K562 (cell line): ENCODE data around the gene VIM. TPM values are rescaled to one million over a fixed set of nuclear protein-coding genes. Genes with fewer than 3 reads are reported as not detected.

Source experiments
- ATAC-seq: fragments of 200-7000 bp; cut with Tn5 transposase; 3 replicates; pipeline ENCODE4 v1.9.1; 2020; ENCODE audit warnings: moderate library complexity
- BruUV-seq: library from RNA; stranded (reverse); fragments of 400-500 nt; replicated peaks from 2 replicates; lab custom pipeline; 2021; lab: Mats Ljungman, UMichigan
- CTCF ChIA-PET: fragments of 300-600 bp; formaldehyde crosslinking; extraction: SDS; loops from one replicate; lab custom pipeline; 2021; ENCODE audit warnings: low intra/inter-chr PET ratio; lab: Yijun Ruan, JAX
- POLR2A ChIA-PET: fragments of 300-600, 350-650 bp; sonication (Branson Sonifier 250); formaldehyde crosslinking; extraction: SDS; loops from one replicate; lab custom pipeline; 2021; ENCODE audit warnings: antibody characterized with exemption, inconsistent platforms; lab: Yijun Ruan, JAX
- DNase-seq, 4 experiments: peaks; one replicate each; pipeline versions ENCODE4 v3.0.0 to v3.0.0-alpha.2; 2011 to 2018; ENCODE audit warnings: low spot score in 3 of 4, mixed read lengths in 3 of 4; ENCODE audit errors: extremely low read depth in 1 of 4
- FAIRE-seq: peaks from 2 replicates; lab custom pipeline; 2011; peaks lifted over from hg19 to GRCh38; lab: Jason Lieb, UNC
- H2AFZ ChIP-seq: 2 replicates; pipeline ENCODE4 v1.6.0; 2011; ENCODE audit warnings: low read depth, low read length, control low read depth, inconsistent platforms
- H3K27ac ChIP-seq: fragments of 200-600 bp; 3 replicates; pipeline ENCODE4 v1.8.0; 2011; ENCODE audit warnings: low read depth, mild to moderate bottlenecking, control low read depth, inconsistent platforms, low read length, moderate library complexity, mixed read lengths; ENCODE audit errors: extremely low read depth
- H3K27me3 ChIP-seq, 2 experiments: fragments of 300-600 bp in 1 of 2; 2 replicates in 1 of 2; 3 replicates in 1 of 2; pipeline versions ENCODE4 v1.6.0 to v1.8.0; 2011; ENCODE audit warnings: inconsistent platforms in 2 of 2, low read length in 2 of 2, mild to moderate bottlenecking in 1 of 2, mixed read lengths in 1 of 2, moderate library complexity in 1 of 2; ENCODE audit not compliant: control insufficient read depth in 2 of 2, insufficient read depth in 2 of 2
- H3K36me3 ChIP-seq: fragments of 300-600 bp; 3 replicates; pipeline ENCODE4 v1.8.0; 2011; ENCODE audit warnings: mild to moderate bottlenecking, low read length, inconsistent platforms; ENCODE audit not compliant: control insufficient read depth, insufficient read depth
- H3K4me1 ChIP-seq, 2 experiments: fragments of 200-600 bp in 1 of 2; replicated peaks in 1 of 2; 2 replicates in 1 of 2; 3 replicates in 1 of 2; pipeline versions ENCODE4 v1.5.1 to v1.8.0; 2011; ENCODE audit warnings: inconsistent platforms in 2 of 2, low read length in 2 of 2, mild to moderate bottlenecking in 1 of 2, mixed read lengths in 1 of 2, moderate library complexity in 1 of 2; ENCODE audit not compliant: control insufficient read depth in 2 of 2, insufficient read depth in 2 of 2
- H3K4me2 ChIP-seq: 2 replicates; pipeline ENCODE4 v1.6.1; 2011; ENCODE audit warnings: low read length, control low read depth, inconsistent platforms, mixed read lengths; ENCODE audit not compliant: insufficient read depth
- H3K4me3 ChIP-seq: fragments of 200-600 bp; sonication (generic), shearing (Covaris generic); 2 replicates; pipeline ENCODE4 v1.5.1; 2016; ENCODE audit warnings: control low read depth, inconsistent platforms
- H3K79me2 ChIP-seq: fragments of 200-600 bp; 3 replicates; pipeline ENCODE4 v1.8.0; 2011; ENCODE audit warnings: low read length, inconsistent platforms; ENCODE audit not compliant: control insufficient read depth, insufficient read depth
- H3K9ac ChIP-seq, 2 experiments: 2 replicates each; pipeline versions ENCODE4 v1.6.0 to v1.6.1; 2011; ENCODE audit warnings: low read depth in 2 of 2, low read length in 2 of 2, control low read depth in 1 of 2, inconsistent platforms in 1 of 2, mild to moderate bottlenecking in 1 of 2, mixed read lengths in 1 of 2; ENCODE audit not compliant: insufficient read depth in 1 of 2
- H3K9me1 ChIP-seq: one replicate; pipeline ENCODE4 v1.6.0; 2011; ENCODE audit warnings: inconsistent platforms, mild to moderate bottlenecking, low read length, moderate library complexity; ENCODE audit not compliant: control insufficient read depth, insufficient read depth
- H3K9me3 ChIP-seq: replicated peaks from 2 replicates; pipeline ENCODE4 v1.5.1; 2011; ENCODE audit warnings: low read depth, low read length, inconsistent platforms; ENCODE audit not compliant: control insufficient read depth, insufficient read depth
- H4K20me1 ChIP-seq: replicated peaks from 2 replicates; pipeline ENCODE4 v1.6.1; 2011; ENCODE audit warnings: low read length, inconsistent platforms, mixed read lengths; ENCODE audit not compliant: control insufficient read depth, insufficient read depth
- CTCF ChIP-seq, 3 experiments: IDR thresholded peaks in 2 of 3; conservative IDR thresholded peaks in 1 of 3; 2 replicates each; pipeline ENCODE4 v1.5.1; 2011 to 2012; ENCODE audit warnings: low read length in 3 of 3, mild to moderate bottlenecking in 3 of 3, control low read depth in 2 of 3, improper control_type of control experiment in 1 of 3, inconsistent platforms in 1 of 3, low read depth in 1 of 3, mixed read lengths in 1 of 3, moderate library complexity in 1 of 3; ENCODE audit not compliant: insufficient read depth in 2 of 3
- MAFK ChIP-seq: IDR thresholded peaks from 2 replicates; pipeline ENCODE4 v1.6.1; 2011; ENCODE audit warnings: low read length, improper control_type of control experiment
- RAD51 ChIP-seq: fragments of 450-650 bp; IDR thresholded peaks from 2 replicates; pipeline ENCODE4 v1.7.1; 2016; ENCODE audit warnings: low read depth, mild to moderate bottlenecking, borderline replicate concordance
- RB1 ChIP-seq: fragments of 450-650 bp; IDR thresholded peaks from 2 replicates; pipeline ENCODE4 v1.6.1; 2017; ENCODE audit warnings: low read depth, mild to moderate bottlenecking
- ZFP36 ChIP-seq: fragments of 150-350 bp; IDR thresholded peaks from 2 replicates; pipeline ENCODE4 v1.6.1; 2018; ENCODE audit warnings: low read length, low read depth; ENCODE audit not compliant: partially characterized antibody
- ZNF398 ChIP-seq: fragments of 250-450 bp; sonication (Bioruptor Pico); IDR thresholded peaks from 2 replicates; pipeline ENCODE4 v1.8.0; 2021; ENCODE audit warnings: moderate library complexity, mild to moderate bottlenecking, inconsistent platforms
- ZZZ3 ChIP-seq: fragments of 450-650 bp; IDR thresholded peaks from 2 replicates; pipeline ENCODE4 v1.6.1; 2016; ENCODE audit warnings: antibody characterized with exemption, mild to moderate bottlenecking, moderate library complexity
- WGBS: fragments of 100-300 bp; shearing (Covaris generic); methylation state at CpG from one replicate; pipeline ENCODE4 v1.1.6; 2016; ENCODE audit warnings: low coverage, mixed read lengths; ENCODE audit not compliant: insufficient coverage; ENCODE audit errors: missing lambda C conversion rate; 5-methylcytosine and 5-hydroxymethylcytosine counted together
- in situ Hi-C: fragments of 300-500 bp; cut with MboI; formaldehyde crosslinking; loops from 4 replicates; pipeline ENCODE4 v1.15.0; 2018; ENCODE audit warnings: inconsistent platforms, mixed read lengths
- intact Hi-C: fragments of 100-400 bp; cut with micrococcal nuclease; formaldehyde crosslinking; loops from 2 replicates; pipeline ENCODE4 v1.14.2; 2022
- polyA plus RNA-seq, 8 experiments: library from polyadenylated mRNA; depleted of rRNA in 4 of 8; stranded (reverse) in 5 of 8; unstranded in 3 of 8; fragments of >200 nt; fragmentation: Nextera tagmentation in 2 of 8; fragmentation: Illumina TruSeq in 1 of 8; extraction: Ambion mirVana in 2 of 8; extraction: Trizol in 1 of 8; gene quantifications; 2 replicates each; pipeline versions ENCODE4 v1.2.1 to v1.2.3, GENCODE V29; 2011 to 2014; ENCODE audit warnings: inconsistent platforms in 1 of 8, missing spikeins in 1 of 8
- total RNA-seq, 7 experiments: library from RNA; depleted of rRNA in 6 of 7; stranded (reverse); fragments of >200 nt in 6 of 7; fragmentation: Illumina TruSeq in 2 of 7; extraction: Trizol in 2 of 7; gene quantifications; 2 replicates each; pipeline versions ENCODE4 v1.2.1 to v1.2.3, GENCODE V29; 2011 to 2021; ENCODE audit warnings: low replicate concordance in 1 of 7
- TF ChIP-seq, protein P1 (sequence below): fragments of 450-650 bp; IDR thresholded peaks from 2 replicates; pipeline ENCODE4 v1.6.1; 2016; ENCODE audit warnings: mild to moderate bottlenecking

VIM gene
- total and polyA plus RNA-seq, 9 of the 15 experiments (the other 6 are each of a cell fraction or from before 2014, with no cell fraction given), result 86.0 to 621 (median 383) TPM

DNA sequence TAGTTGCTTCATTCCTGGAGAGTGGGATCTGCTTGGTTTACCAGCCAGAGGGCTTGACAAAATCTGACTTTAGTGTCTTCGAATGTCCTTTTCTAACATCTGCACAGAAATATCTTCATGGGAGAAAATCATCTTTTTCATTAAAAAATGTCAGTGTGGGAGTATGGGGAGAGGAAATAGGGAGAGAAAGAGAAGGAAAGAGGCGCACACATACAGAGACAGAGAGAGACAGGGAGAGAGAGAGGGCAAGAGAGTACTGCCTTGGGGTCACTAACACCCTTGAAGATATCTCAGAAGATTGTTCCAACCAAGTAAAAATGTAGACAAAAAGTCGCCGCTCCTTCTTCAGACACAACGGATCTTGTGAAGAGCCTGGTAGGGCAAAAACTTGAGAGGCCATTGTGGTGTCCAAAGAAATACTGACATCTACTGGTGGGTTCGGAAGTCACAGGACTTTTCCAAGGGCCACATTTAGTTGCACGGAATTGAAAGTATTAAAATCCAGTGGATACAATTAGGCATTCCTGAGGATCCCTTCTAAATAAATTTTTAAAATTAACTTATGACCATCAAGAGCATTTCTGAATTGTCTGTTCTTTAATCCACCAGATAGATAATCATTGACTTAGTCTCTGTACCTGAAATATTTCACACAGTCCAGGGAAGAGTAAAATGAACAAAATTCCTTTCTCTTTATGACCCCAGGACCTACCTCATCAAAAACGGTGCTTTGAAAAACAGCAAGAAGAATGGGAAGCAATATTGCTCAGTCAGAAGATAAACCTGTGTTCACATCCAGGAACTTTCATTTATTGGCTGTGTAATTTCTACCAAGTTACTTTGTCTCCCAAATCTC, 29.7 kb downstream of the VIM start:
- Histone ChIP-seq H4K20me1 (no peaks in the 10 kb centered on the region), H2AFZ (peak overlapping the region; percentile 80), H3K36me3 (no peaks in the 10 kb centered on the region), H3K9ac (no peak overlapping the region), H3K4me1 (no peaks in the 10 kb centered on the region; a peak in 1 of 5 replicates), H3K4me3 (no peak overlapping the region), H3K27ac (no peak overlapping the region), H3K9me3 (peaks cover 5% of the 10 kb centered on the region), H3K79me2 (no peaks in the 10 kb centered on the region), H3K9me1 (no peaks in the 10 kb centered on the region), H3K4me2 (peak overlapping the region; percentile 34; the same call in 1 of the 2 replicates), H3K27me3 (no peaks in the 10 kb centered on the region)
- DNase-seq (peak; percentile 63 to 82 (median 67)), ATAC-seq (peak; percentile 96), FAIRE-seq (peak; percentile 94)
- in situ Hi-C loops (loop anchor here (5.0 to 10.0 kb wide), 2 partner anchors 410 to 1373 kb away; no protein-coding TSS in a partner anchor), intact Hi-C loops (loop anchor here (1.0 to 5.0 kb wide), 5 partner anchors 55 to 430 kb away; partner anchors contain the start of gene TRDMT1)
- no TSS peak for BruUV-seq
- WGBS, result 16% methylated on average over 8 of the region's 8 CpGs
- ChIA-PET POLR2A (interaction anchor here (0.6 kb wide), 1 partner anchor 505 kb away, joined by 4 read pairs; no protein-coding TSS in a partner anchor), CTCF (interaction anchor here (0.7 to 3.9 kb wide), 8 partner anchors 343 to 430 kb away, joined by 3 to 36 read pairs (median 4); no protein-coding TSS in a partner anchor)
- TF ChIP-seq ZFP36 (peak; percentile 5), RAD51 (0 out of 2 replicates have a peak, but pooled peaks have one; percentile 7), ZZZ3 (no peak), CTCF (IDR thresholded peaks at IDR 0.05 in 2 of 3, conservative IDR thresholded peaks at IDR 0.05 in 1 of 3; ENCODE audit: insufficient read depth in 2 of 3, low read depth in 1 of 3, low read length in 3 of 3) (peak; percentile 79 to 94 (median 80)), MAFK (0 out of 2 replicates have a peak, but pooled peaks have one; percentile 16), RB1 (peak; percentile 14; the same call in 1 of the 2 replicates), ZNF398 (CRISPR knock-in tag) (no peak)
- TF ChIP-seq, protein P1, sequence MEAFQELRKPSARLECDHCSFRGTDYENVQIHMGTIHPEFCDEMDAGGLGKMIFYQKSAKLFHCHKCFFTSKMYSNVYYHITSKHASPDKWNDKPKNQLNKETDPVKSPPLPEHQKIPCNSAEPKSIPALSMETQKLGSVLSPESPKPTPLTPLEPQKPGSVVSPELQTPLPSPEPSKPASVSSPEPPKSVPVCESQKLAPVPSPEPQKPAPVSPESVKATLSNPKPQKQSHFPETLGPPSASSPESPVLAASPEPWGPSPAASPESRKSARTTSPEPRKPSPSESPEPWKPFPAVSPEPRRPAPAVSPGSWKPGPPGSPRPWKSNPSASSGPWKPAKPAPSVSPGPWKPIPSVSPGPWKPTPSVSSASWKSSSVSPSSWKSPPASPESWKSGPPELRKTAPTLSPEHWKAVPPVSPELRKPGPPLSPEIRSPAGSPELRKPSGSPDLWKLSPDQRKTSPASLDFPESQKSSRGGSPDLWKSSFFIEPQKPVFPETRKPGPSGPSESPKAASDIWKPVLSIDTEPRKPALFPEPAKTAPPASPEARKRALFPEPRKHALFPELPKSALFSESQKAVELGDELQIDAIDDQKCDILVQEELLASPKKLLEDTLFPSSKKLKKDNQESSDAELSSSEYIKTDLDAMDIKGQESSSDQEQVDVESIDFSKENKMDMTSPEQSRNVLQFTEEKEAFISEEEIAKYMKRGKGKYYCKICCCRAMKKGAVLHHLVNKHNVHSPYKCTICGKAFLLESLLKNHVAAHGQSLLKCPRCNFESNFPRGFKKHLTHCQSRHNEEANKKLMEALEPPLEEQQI, result peak; percentile 21; the same call in 1 of the 2 replicates
